Activated naive CD8-positive, alpha-beta T cell (primary cell): ENCODE measurements around the gene CXXC4.

Experiments used
- H3K27ac Mint-ChIP-seq: one replicate; pipeline ENCODE4 v1.8.0; 2021; ENCODE audit warnings: mixed read lengths
- H3K27me3 Mint-ChIP-seq: one replicate; pipeline ENCODE4 v1.8.0; 2021; ENCODE audit warnings: mixed read lengths
- H3K36me3 Mint-ChIP-seq: one replicate; pipeline ENCODE4 v1.8.0; 2021; ENCODE audit warnings: mixed read lengths
- H3K4me1 Mint-ChIP-seq: one replicate; pipeline ENCODE4 v1.8.0; 2021; ENCODE audit warnings: low read depth, mixed read lengths
- H3K4me3 Mint-ChIP-seq: one replicate; pipeline ENCODE4 v1.8.0; 2021; ENCODE audit warnings: mild to moderate bottlenecking, mixed read lengths
- H3K9me3 Mint-ChIP-seq: one replicate; pipeline ENCODE4 v1.8.0; 2021; ENCODE audit warnings: low read depth, mixed read lengths

The CXXC4 gene

GRCh38 chr4:104494822-104495559 lies at the start of gene CXXC4:
Gene CXXC4 (minus strand): TSS chr4:104494894. CDS start chr4:104491802, 3,092 bp downstream.
- Mint-ChIP-seq H3K9me3 (no peaks in the 10 kb centered on the region), H3K4me3 (peak within 1 kb of the TSS; percentile 77), H3K36me3 (no peaks in the 10 kb centered on the region), H3K27ac (no peak within 1 kb of the TSS), H3K4me1 (peaks cover 29% of the 10 kb centered on the region), H3K27me3 (peaks cover 39% of the 10 kb centered on the region)

- H3K27ac Mint-ChIP-seq = no peak overlapping the region
- no peaks in the 10 kb centered on the region for H3K27me3 Mint-ChIP-seq
- no peak overlapping the region for H3K4me3 Mint-ChIP-seq
- no peaks in the 10 kb centered on the region for H3K4me1 Mint-ChIP-seq
- H3K9me3 Mint-ChIP-seq = no peaks in the 10 kb centered on the region
- H3K36me3 Mint-ChIP-seq = no peaks in the 10 kb centered on the region
Measured at GRCh38 chr4:104533156-104533555, 38.5 kb upstream of the CXXC4 start.

GRCh38 chr4:104532677-104533076 lies 38.0 kb upstream of the CXXC4 start:
- Mint-ChIP-seq H3K4me1 (no peaks in the 10 kb centered on the region), H3K27ac (no peak overlapping the region), H3K27me3 (no peaks in the 10 kb centered on the region), H3K9me3 (no peaks in the 10 kb centered on the region), H3K4me3 (no peak overlapping the region), H3K36me3 (no peaks in the 10 kb centered on the region)

- Mint-ChIP-seq H3K4me3 (no peak overlapping the region), H3K4me1 (no peaks in the 10 kb centered on the region), H3K27me3 (no peaks in the 10 kb centered on the region), H3K36me3 (no peaks in the 10 kb centered on the region), H3K9me3 (no peaks in the 10 kb centered on the region), H3K27ac (no peak overlapping the region)
Measured at GRCh38 chr4:104531390-104531789, 36.7 kb upstream of the CXXC4 start.

GRCh38 chr4:104530426-104530825 lies 35.7 kb upstream of the CXXC4 start:
- Mint-ChIP-seq H3K27me3 (no peaks in the 10 kb centered on the region), H3K4me3 (no peak overlapping the region), H3K9me3 (no peaks in the 10 kb centered on the region), H3K4me1 (no peaks in the 10 kb centered on the region), H3K36me3 (no peaks in the 10 kb centered on the region), H3K27ac (no peak overlapping the region)

- H3K4me3 Mint-ChIP-seq = no peak overlapping the region
Measured at GRCh38 chr4:104524591-104524990, 29.9 kb upstream of the CXXC4 start.

GRCh38 chr4:104524026-104524425 lies 29.3 kb upstream of the CXXC4 start:
- no peaks in the 10 kb centered on the region for H3K9me3 Mint-ChIP-seq
- no peak overlapping the region for H3K4me3 Mint-ChIP-seq
- no peaks in the 10 kb centered on the region for H3K36me3 Mint-ChIP-seq
- no peak overlapping the region for H3K27ac Mint-ChIP-seq
- peaks cover 1% of the 10 kb centered on the region for H3K27me3 Mint-ChIP-seq
- H3K4me1 Mint-ChIP-seq = no peaks in the 10 kb centered on the region

More at GRCh38 chr4:104524591-104524990, 29.9 kb upstream of the CXXC4 start:
- no peak overlapping the region for H3K27ac Mint-ChIP-seq
- H3K9me3 Mint-ChIP-seq = no peaks in the 10 kb centered on the region
- no peaks in the 10 kb centered on the region for H3K4me1 Mint-ChIP-seq
- peaks cover 1% of the 10 kb centered on the region for H3K27me3 Mint-ChIP-seq
- H3K36me3 Mint-ChIP-seq = no peaks in the 10 kb centered on the region

GRCh38 chr4:104519588-104519987 lies 24.9 kb upstream of the CXXC4 start:
- H3K4me1 Mint-ChIP-seq = no peaks in the 10 kb centered on the region
- peaks cover 11% of the 10 kb centered on the region for H3K27me3 Mint-ChIP-seq
- no peaks in the 10 kb centered on the region for H3K9me3 Mint-ChIP-seq
- no peaks in the 10 kb centered on the region for H3K36me3 Mint-ChIP-seq
- H3K27ac Mint-ChIP-seq = no peak overlapping the region
- H3K4me3 Mint-ChIP-seq = no peak overlapping the region

GRCh38 chr4:104516884-104517283 lies 22.2 kb upstream of the CXXC4 start:
- H3K27me3 Mint-ChIP-seq = peaks cover 11% of the 10 kb centered on the region
- no peak overlapping the region for H3K4me3 Mint-ChIP-seq
- no peaks in the 10 kb centered on the region for H3K36me3 Mint-ChIP-seq
- no peak overlapping the region for H3K27ac Mint-ChIP-seq
- H3K9me3 Mint-ChIP-seq = no peaks in the 10 kb centered on the region
- no peaks in the 10 kb centered on the region for H3K4me1 Mint-ChIP-seq

- no peaks in the 10 kb centered on the region for H3K9me3 Mint-ChIP-seq
Measured at GRCh38 chr4:104508224-104508623, 13.5 kb upstream of the CXXC4 start.

GRCh38 chr4:104507112-104507511 lies 12.4 kb upstream of the CXXC4 start:
- Mint-ChIP-seq H3K27ac (no peak overlapping the region), H3K4me1 (no peaks in the 10 kb centered on the region), H3K9me3 (no peaks in the 10 kb centered on the region), H3K27me3 (peaks cover 11% of the 10 kb centered on the region), H3K4me3 (no peak overlapping the region), H3K36me3 (no peaks in the 10 kb centered on the region)

More at GRCh38 chr4:104508224-104508623, 13.5 kb upstream of the CXXC4 start:
- H3K36me3 Mint-ChIP-seq = no peaks in the 10 kb centered on the region
- peaks cover 6% of the 10 kb centered on the region for H3K27me3 Mint-ChIP-seq
- H3K4me1 Mint-ChIP-seq = no peaks in the 10 kb centered on the region
- H3K4me3 Mint-ChIP-seq = no peak overlapping the region
- no peak overlapping the region for H3K27ac Mint-ChIP-seq

GRCh38 chr4:104504536-104504935 lies 9.8 kb upstream of the CXXC4 start:
- no peaks in the 10 kb centered on the region for H3K4me1 Mint-ChIP-seq
- peaks cover 19% of the 10 kb centered on the region for H3K27me3 Mint-ChIP-seq
- H3K4me3 Mint-ChIP-seq = no peak overlapping the region
- H3K27ac Mint-ChIP-seq = no peak overlapping the region
- H3K9me3 Mint-ChIP-seq = no peaks in the 10 kb centered on the region
- no peaks in the 10 kb centered on the region for H3K36me3 Mint-ChIP-seq

GRCh38 chr4:104502471-104502870 lies 7.8 kb upstream of the CXXC4 start:
- no peak overlapping the region for H3K4me3 Mint-ChIP-seq
- peaks cover 24% of the 10 kb centered on the region for H3K27me3 Mint-ChIP-seq
- no peaks in the 10 kb centered on the region for H3K4me1 Mint-ChIP-seq
- no peaks in the 10 kb centered on the region for H3K9me3 Mint-ChIP-seq
- no peaks in the 10 kb centered on the region for H3K36me3 Mint-ChIP-seq
- no peak overlapping the region for H3K27ac Mint-ChIP-seq

- no peaks in the 10 kb centered on the region for H3K36me3 Mint-ChIP-seq
- H3K9me3 Mint-ChIP-seq = no peaks in the 10 kb centered on the region
- H3K27ac Mint-ChIP-seq = no peak overlapping the region
- no peaks in the 10 kb centered on the region for H3K4me1 Mint-ChIP-seq
- H3K27me3 Mint-ChIP-seq = peaks cover 28% of the 10 kb centered on the region
- no peak overlapping the region for H3K4me3 Mint-ChIP-seq
Measured at GRCh38 chr4:104501290-104501689, 6.6 kb upstream of the CXXC4 start.

- H3K4me1 Mint-ChIP-seq = peaks cover 3% of the 10 kb centered on the region
- H3K27ac Mint-ChIP-seq = no peak overlapping the region
- peaks cover 29% of the 10 kb centered on the region for H3K27me3 Mint-ChIP-seq
- no peak overlapping the region for H3K4me3 Mint-ChIP-seq
- no peaks in the 10 kb centered on the region for H3K36me3 Mint-ChIP-seq
- H3K9me3 Mint-ChIP-seq = no peaks in the 10 kb centered on the region
Measured at GRCh38 chr4:104500442-104500841, 5.7 kb upstream of the CXXC4 start.

- Mint-ChIP-seq H3K4me1 (peaks cover 34% of the 10 kb centered on the region), H3K9me3 (no peaks in the 10 kb centered on the region), H3K4me3 (peak overlapping the region; percentile 63), H3K27ac (no peak overlapping the region), H3K27me3 (peaks cover 44% of the 10 kb centered on the region), H3K36me3 (peaks cover 3% of the 10 kb centered on the region)
Measured at GRCh38 chr4:104494185-104494584, 509 bp downstream of the CXXC4 start.
